ENCODE data around the gene LAIR2.
"Not testable (repeated sequence)": the region's sequence is repeated elsewhere in the genome, so short reads cannot be mapped to it uniquely, and the experiment has no call there.

Gene LAIR2

GRCh38 chr19:54493967-54494585 lies 8.6 kb upstream of the LAIR2 start:
- Histone ChIP-seq H4K20me1 (ENCODE audit: low read depth, low read length) (no peaks in the 10 kb centered on the region), H2AFZ (ENCODE audit: low read depth, low read length, severe bottlenecking) (no peak overlapping the region), H3K9ac (ENCODE audit: low read length) (no peak overlapping the region), H3K79me2 (ENCODE audit: insufficient read depth, low read length) (no peaks in the 10 kb centered on the region), H3K36me3 (ENCODE audit: low read length) (no peaks in the 10 kb centered on the region), H3K9me3 (ENCODE audit: insufficient read depth, low read length) (no peaks in the 10 kb centered on the region), H3F3A (ENCODE audit: insufficient read depth) (no peaks in the 10 kb centered on the region), H3K4me3 (ENCODE audit: insufficient read depth, low read length, poor library complexity, severe bottlenecking) (no peak overlapping the region), H3K27ac (ENCODE audit: low read depth, low read length) (no peak overlapping the region), H3K9me2 (replicated peaks; ENCODE audit: insufficient read depth, low read length) (no peaks in the 10 kb centered on the region), H3K27me3 (ENCODE audit: low read length) (no peaks in the 10 kb centered on the region), H3K4me2 (ENCODE audit: low read depth, low read length, poor library complexity, severe bottlenecking) (no peak overlapping the region)
- no peak for TF ChIP-seq EZH2phosphoT487 (conservative IDR thresholded peaks at IDR 0.05; ENCODE audit: low read length)
- TF ChIP-seq, protein P1, sequence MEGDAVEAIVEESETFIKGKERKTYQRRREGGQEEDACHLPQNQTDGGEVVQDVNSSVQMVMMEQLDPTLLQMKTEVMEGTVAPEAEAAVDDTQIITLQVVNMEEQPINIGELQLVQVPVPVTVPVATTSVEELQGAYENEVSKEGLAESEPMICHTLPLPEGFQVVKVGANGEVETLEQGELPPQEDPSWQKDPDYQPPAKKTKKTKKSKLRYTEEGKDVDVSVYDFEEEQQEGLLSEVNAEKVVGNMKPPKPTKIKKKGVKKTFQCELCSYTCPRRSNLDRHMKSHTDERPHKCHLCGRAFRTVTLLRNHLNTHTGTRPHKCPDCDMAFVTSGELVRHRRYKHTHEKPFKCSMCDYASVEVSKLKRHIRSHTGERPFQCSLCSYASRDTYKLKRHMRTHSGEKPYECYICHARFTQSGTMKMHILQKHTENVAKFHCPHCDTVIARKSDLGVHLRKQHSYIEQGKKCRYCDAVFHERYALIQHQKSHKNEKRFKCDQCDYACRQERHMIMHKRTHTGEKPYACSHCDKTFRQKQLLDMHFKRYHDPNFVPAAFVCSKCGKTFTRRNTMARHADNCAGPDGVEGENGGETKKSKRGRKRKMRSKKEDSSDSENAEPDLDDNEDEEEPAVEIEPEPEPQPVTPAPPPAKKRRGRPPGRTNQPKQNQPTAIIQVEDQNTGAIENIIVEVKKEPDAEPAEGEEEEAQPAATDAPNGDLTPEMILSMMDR (IDR thresholded peaks at IDR 0.05; ENCODE audit: insufficient read depth, low read length, poor library complexity, severe bottlenecking) = no peak

DNA sequence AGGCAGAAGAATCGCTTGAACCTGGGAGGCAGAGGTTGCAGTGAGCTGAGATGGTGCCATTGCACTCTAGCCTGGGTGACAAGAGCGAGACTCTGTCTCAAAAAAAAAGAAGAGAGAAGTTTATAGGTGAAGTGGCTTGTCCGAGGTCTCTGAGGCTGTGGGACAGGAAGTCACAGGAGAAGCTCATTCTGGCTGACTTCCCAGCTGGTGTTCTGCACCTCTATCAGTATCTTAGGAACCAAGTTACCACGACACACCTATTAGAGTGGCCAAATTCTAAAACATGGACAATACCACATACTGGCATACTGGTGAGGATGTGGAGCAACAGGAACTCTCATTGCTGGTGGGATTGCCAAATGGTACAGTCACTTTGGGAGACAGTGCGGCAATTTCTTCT lies 7.3 kb upstream of the LAIR2 start:
- not testable (repeated sequence) for H3K9me3 ChIP-seq (ENCODE audit: insufficient read depth, low read length); H3K27ac ChIP-seq (ENCODE audit: low read depth, low read length); H3F3A ChIP-seq (ENCODE audit: insufficient read depth); H3K9me2 ChIP-seq (replicated peaks; ENCODE audit: insufficient read depth, low read length); H3K4me3 ChIP-seq (ENCODE audit: insufficient read depth, low read length, poor library complexity, severe bottlenecking); H2AFZ ChIP-seq (ENCODE audit: low read depth, low read length, severe bottlenecking); H4K20me1 ChIP-seq (ENCODE audit: low read depth, low read length); H3K9ac ChIP-seq (ENCODE audit: low read length); H3K4me2 ChIP-seq (ENCODE audit: low read depth, low read length, poor library complexity, severe bottlenecking); H3K79me2 ChIP-seq (ENCODE audit: insufficient read depth, low read length); H3K36me3 ChIP-seq (ENCODE audit: low read length); H3K27me3 ChIP-seq (ENCODE audit: low read length)

DNA sequence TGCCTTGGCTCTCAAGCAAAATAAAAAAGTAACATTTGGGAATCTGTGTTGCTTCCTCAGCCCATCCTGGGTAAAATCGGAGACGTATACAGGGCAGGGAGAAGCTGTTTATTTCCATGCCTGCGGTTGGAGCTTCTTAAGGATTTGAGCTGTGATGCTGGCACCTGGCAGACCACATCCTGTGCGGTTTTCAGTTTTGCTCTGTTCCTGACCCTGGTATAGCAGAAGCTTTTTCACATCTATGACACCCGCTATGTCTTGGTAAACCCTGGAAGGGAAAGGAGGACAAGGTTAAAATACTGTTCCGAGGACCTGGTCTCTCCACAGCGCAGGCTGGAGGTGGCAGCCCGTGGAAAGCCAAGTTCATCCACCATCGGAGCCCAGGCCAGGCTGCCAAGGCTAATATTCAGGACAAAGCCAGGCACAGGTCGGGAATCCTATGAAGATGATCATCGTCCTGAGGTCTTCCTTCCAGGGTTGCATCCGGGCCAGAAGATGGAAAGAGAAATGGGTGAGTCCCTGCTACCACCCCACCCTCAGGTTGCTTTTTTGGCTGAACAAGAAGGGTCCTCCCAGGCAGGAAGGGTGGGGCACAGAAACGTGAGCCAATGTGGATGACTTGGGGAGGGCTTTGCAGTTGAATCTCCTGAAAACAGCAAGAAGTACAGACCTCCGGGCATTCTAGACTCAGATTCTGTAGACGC lies 4.7 kb upstream of the LAIR2 start:
- not testable (repeated sequence) for H3K36me3 ChIP-seq (ENCODE audit: low read length); H3K27ac ChIP-seq (ENCODE audit: low read depth, low read length); H4K20me1 ChIP-seq (ENCODE audit: low read depth, low read length); H3K4me3 ChIP-seq (ENCODE audit: insufficient read depth, low read length, poor library complexity, severe bottlenecking); H3K4me2 ChIP-seq (ENCODE audit: low read depth, low read length, poor library complexity, severe bottlenecking); H3K27me3 ChIP-seq (ENCODE audit: low read length); H3K9ac ChIP-seq (ENCODE audit: low read length); H3F3A ChIP-seq (ENCODE audit: insufficient read depth); H2AFZ ChIP-seq (ENCODE audit: low read depth, low read length, severe bottlenecking); H3K9me2 ChIP-seq (replicated peaks; ENCODE audit: insufficient read depth, low read length); H3K79me2 ChIP-seq (ENCODE audit: insufficient read depth, low read length); H3K9me3 ChIP-seq (ENCODE audit: insufficient read depth, low read length)

GRCh38 chr19:54498451-54498772 lies 4.2 kb upstream of the LAIR2 start:
- H3K36me3 ChIP-seq (ENCODE audit: low read length); H3K9me2 ChIP-seq (replicated peaks; ENCODE audit: insufficient read depth, low read length); H3K9ac ChIP-seq (ENCODE audit: low read length); H3K27ac ChIP-seq (ENCODE audit: low read depth, low read length); H3K27me3 ChIP-seq (ENCODE audit: low read length); H3K9me3 ChIP-seq (ENCODE audit: insufficient read depth, low read length); H4K20me1 ChIP-seq (ENCODE audit: low read depth, low read length); H3K4me3 ChIP-seq (ENCODE audit: insufficient read depth, low read length, poor library complexity, severe bottlenecking); H3F3A ChIP-seq (ENCODE audit: insufficient read depth); H3K4me2 ChIP-seq (ENCODE audit: low read depth, low read length, poor library complexity, severe bottlenecking); H2AFZ ChIP-seq (ENCODE audit: low read depth, low read length, severe bottlenecking); H3K79me2 ChIP-seq (ENCODE audit: insufficient read depth, low read length): not testable (repeated sequence)

DNA sequence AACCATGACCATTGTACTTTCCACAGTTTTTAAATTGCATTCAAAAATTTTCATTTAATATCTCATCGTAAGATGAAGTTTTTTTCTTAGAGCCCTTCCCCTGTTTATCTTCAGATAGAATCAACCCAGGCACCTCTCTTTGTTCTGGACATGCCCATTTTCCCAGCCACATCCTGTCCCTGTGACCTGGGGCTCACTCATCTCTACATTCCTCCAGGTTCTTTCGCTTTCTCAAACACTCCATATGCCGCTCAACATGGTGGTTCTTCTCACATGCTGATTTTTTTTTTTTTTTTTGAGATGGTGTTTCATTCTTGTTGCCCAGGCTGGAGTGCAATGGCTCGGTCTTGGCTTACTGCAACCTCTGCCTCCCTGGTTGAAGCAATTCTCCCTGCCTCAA lies 2.9 kb downstream of the LAIR2 start:
- not testable (repeated sequence) for H2AFZ ChIP-seq (ENCODE audit: low read depth, low read length, severe bottlenecking); H3K4me2 ChIP-seq (ENCODE audit: low read depth, low read length, poor library complexity, severe bottlenecking)

More for the DNA sequence above, 2.9 kb downstream of the LAIR2 start:
- H3K27me3 ChIP-seq (ENCODE audit: low read length); H3F3A ChIP-seq (ENCODE audit: insufficient read depth); H3K27ac ChIP-seq (ENCODE audit: low read depth, low read length); H3K9me3 ChIP-seq (ENCODE audit: insufficient read depth, low read length); H4K20me1 ChIP-seq (ENCODE audit: low read depth, low read length); H3K36me3 ChIP-seq (ENCODE audit: low read length); H3K9me2 ChIP-seq (replicated peaks; ENCODE audit: insufficient read depth, low read length); H3K4me3 ChIP-seq (ENCODE audit: insufficient read depth, low read length, poor library complexity, severe bottlenecking); H3K9ac ChIP-seq (ENCODE audit: low read length); H3K79me2 ChIP-seq (ENCODE audit: insufficient read depth, low read length): not testable (repeated sequence)
